ENCODE measurements around the gene EXOC8.

Gene EXOC8

GRCh38 chr1:231313661-231314060 lies 24.0 kb downstream of the EXOC8 start:
- no peak for TF ChIP-seq ZNF274 (IDR thresholded peaks at IDR 0.05; ENCODE audit: low read depth, low read length)
- H3K4me3 ChIP-seq (ENCODE audit: low read length) = no peak overlapping the region

GRCh38 chr1:231312432-231312788 lies 25.2 kb downstream of the EXOC8 start:
- H3K4me3 ChIP-seq (ENCODE audit: low read length) = no peak overlapping the region
- TF ChIP-seq ZNF274 (IDR thresholded peaks at IDR 0.05; ENCODE audit: low read depth, low read length) = no peak

- no peak for TF ChIP-seq ZNF274 (IDR thresholded peaks at IDR 0.05; ENCODE audit: low read depth, low read length)
- H3K4me3 ChIP-seq (ENCODE audit: low read length) = no peak overlapping the region
Observed at GRCh38 chr1:231311720-231312431, 25.8 kb downstream of the EXOC8 start.

GRCh38 chr1:231310391-231310934 lies 27.2 kb downstream of the EXOC8 start:
- no peak for TF ChIP-seq ZNF274 (IDR thresholded peaks at IDR 0.05; ENCODE audit: low read depth, low read length)
- no peak overlapping the region for H3K4me3 ChIP-seq (ENCODE audit: low read length)

GRCh38 chr1:231301990-231302389 lies 35.7 kb downstream of the EXOC8 start:
- TF ChIP-seq ZNF274 (IDR thresholded peaks at IDR 0.05; ENCODE audit: low read depth, low read length) = no peak
- no peak overlapping the region for H3K4me3 ChIP-seq (ENCODE audit: low read length)

GRCh38 chr1:231295938-231296337 lies 41.7 kb downstream of the EXOC8 start:
- H3K4me3 ChIP-seq (ENCODE audit: low read length) = no peak overlapping the region
- TF ChIP-seq ZNF274 (IDR thresholded peaks at IDR 0.05; ENCODE audit: low read depth, low read length) = no peak

- no peak for TF ChIP-seq ZNF274 (IDR thresholded peaks at IDR 0.05; ENCODE audit: low read depth, low read length)
- H3K4me3 ChIP-seq (ENCODE audit: low read length) = no peak overlapping the region
Observed at GRCh38 chr1:231286603-231287002, 51.0 kb downstream of the EXOC8 start.

GRCh38 chr1:231284441-231284840 lies 53.2 kb downstream of the EXOC8 start:
- H3K4me3 ChIP-seq (ENCODE audit: low read length) = no peak overlapping the region
- no peak for TF ChIP-seq ZNF274 (IDR thresholded peaks at IDR 0.05; ENCODE audit: low read depth, low read length)
